Measurements from ENCODE around the gene EPRS1. TPM values are rescaled to one million over a fixed set of nuclear protein-coding genes. Genes with fewer than 3 reads are reported as not detected.
A peak's percentile ranks its signal among the peaks of the same experiment; 100 is the strongest.
"Not testable (repeated sequence)": the region's sequence is repeated elsewhere in the genome, so short reads cannot be mapped to it uniquely, and the experiment has no call there.

EPRS1 gene
- total RNA-seq, 4 donors from 2014 or later = 43.7 to 63.1 (median 54.8) TPM

- 8% methylated on average over 35 of the region's 35 CpGs for WGBS, 2 donors
- TF ChIP-seq, protein P1, sequence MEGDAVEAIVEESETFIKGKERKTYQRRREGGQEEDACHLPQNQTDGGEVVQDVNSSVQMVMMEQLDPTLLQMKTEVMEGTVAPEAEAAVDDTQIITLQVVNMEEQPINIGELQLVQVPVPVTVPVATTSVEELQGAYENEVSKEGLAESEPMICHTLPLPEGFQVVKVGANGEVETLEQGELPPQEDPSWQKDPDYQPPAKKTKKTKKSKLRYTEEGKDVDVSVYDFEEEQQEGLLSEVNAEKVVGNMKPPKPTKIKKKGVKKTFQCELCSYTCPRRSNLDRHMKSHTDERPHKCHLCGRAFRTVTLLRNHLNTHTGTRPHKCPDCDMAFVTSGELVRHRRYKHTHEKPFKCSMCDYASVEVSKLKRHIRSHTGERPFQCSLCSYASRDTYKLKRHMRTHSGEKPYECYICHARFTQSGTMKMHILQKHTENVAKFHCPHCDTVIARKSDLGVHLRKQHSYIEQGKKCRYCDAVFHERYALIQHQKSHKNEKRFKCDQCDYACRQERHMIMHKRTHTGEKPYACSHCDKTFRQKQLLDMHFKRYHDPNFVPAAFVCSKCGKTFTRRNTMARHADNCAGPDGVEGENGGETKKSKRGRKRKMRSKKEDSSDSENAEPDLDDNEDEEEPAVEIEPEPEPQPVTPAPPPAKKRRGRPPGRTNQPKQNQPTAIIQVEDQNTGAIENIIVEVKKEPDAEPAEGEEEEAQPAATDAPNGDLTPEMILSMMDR (IDR thresholded peaks at IDR 0.05) = no peak
- TF ChIP-seq POLR2A (IDR thresholded peaks at IDR 0.05) = peak in 1 of 2 donors; percentile 82
- Histone ChIP-seq H3K27me3 (no peaks in the 10 kb centered on the region), H3K9me3 (no peaks in the 10 kb centered on the region), H3K36me3 (no peaks in the 10 kb centered on the region), H3K4me1 (peaks cover 3 to 5% of the 10 kb centered on the region in 2 donors), H3K4me3 (replicated peaks in 1 of 3) (peak within 1 kb of the TSS; percentile 18 to 42 (median 29)), H3K27ac (peak within 1 kb of the TSS in 2 of 3 donors; percentile 53 to 57)
- intact Hi-C loops (cut with DNase I) = loop anchor here (10.0 kb wide), 1 partner anchor 45 kb away; the partner anchor contains the start of gene EPRS1
- DNase-seq = peak; percentile 96 to 98
Observed at GRCh38 chr1:220089650-220090556, 43.6 kb upstream of the EPRS1 start, which contains the start of gene BPNT1. BPNT1 (minus strand) TSS chr1:220089788; CDS start chr1:220079846, 9,942 bp downstream.

GRCh38 chr1:220086261-220086686, 40.0 kb upstream of the EPRS1 start:
- H3K36me3 ChIP-seq; H3K9me3 ChIP-seq; DNase-seq; H3K27me3 ChIP-seq; H3K27ac ChIP-seq; intact Hi-C loops (cut with DNase I); H3K4me3 ChIP-seq (replicated peaks in 1 of 3); H3K4me1 ChIP-seq: not testable (repeated sequence)
- WGBS, 2 donors = 88 to 90% methylated on average over 15 of the region's 15 CpGs

GRCh38 chr1:220084460-220084859, 38.2 kb upstream of the EPRS1 start:
- WGBS, 2 donors = 92 to 95% methylated on average over 1 of the region's 1 CpG
- Histone ChIP-seq H3K27ac (no peak overlapping the region), H3K4me1 (no peaks in the 10 kb centered on the region), H3K9me3 (no peaks in the 10 kb centered on the region), H3K27me3 (no peaks in the 10 kb centered on the region), H3K36me3 (no peaks in the 10 kb centered on the region), H3K4me3 (replicated peaks in 1 of 3) (no peak overlapping the region)
- no peak for DNase-seq
- TF ChIP-seq POLR2A (IDR thresholded peaks at IDR 0.05) = no peak
- TF ChIP-seq, protein P1 (IDR thresholded peaks at IDR 0.05) = no peak
- intact Hi-C loops (cut with DNase I) = no loop called here

DNA sequence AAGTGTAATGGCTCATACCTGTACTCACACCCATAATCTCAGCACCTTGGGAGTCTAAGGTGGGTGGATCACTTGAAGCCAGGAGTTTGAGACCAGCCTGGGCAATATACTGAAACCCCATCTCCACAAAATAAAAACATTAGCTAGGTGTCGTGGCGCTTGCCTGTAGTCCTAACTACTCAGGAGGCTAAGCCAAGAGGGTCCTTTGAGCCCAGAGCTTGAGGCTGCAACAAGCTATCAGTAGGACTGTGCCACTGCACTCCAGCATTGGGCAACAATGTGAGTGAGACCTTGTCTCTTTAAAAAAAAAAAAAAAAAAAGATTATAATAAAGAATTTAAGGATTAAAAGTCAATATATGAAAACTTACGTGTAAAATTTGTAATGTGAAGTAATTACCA, 31.6 kb upstream of the EPRS1 start:
- no peak for TF ChIP-seq POLR2A (IDR thresholded peaks at IDR 0.05)
- TF ChIP-seq, protein P1 (IDR thresholded peaks at IDR 0.05) = no peak
- DNase-seq = no peak
- H3K9me3 ChIP-seq = no peaks in the 10 kb centered on the region
- WGBS, 2 donors = 93 to 100% methylated on average over 3 of the region's 3 CpGs
- intact Hi-C loops (cut with DNase I) = no loop called here
- peaks cover 0 to 3% of the 10 kb centered on the region in 2 donors for H3K36me3 ChIP-seq
- H3K4me1 ChIP-seq = no peaks in the 10 kb centered on the region
- H3K4me3 ChIP-seq (replicated peaks in 1 of 3) = no peak overlapping the region
- H3K27ac ChIP-seq = no peak overlapping the region
- H3K27me3 ChIP-seq = no peaks in the 10 kb centered on the region

- Histone ChIP-seq H3K9me3 (no peaks in the 10 kb centered on the region), H3K4me3 (replicated peaks in 1 of 3) (no peak overlapping the region), H3K36me3 (peaks cover 4 to 10% of the 10 kb centered on the region in 2 donors), H3K27me3 (no peaks in the 10 kb centered on the region), H3K27ac (no peak overlapping the region), H3K4me1 (no peaks in the 10 kb centered on the region)
- DNase-seq = no peak
- TF ChIP-seq POLR2A (IDR thresholded peaks at IDR 0.05) = no peak
- TF ChIP-seq, protein P1 (IDR thresholded peaks at IDR 0.05) = no peak
- WGBS, 2 donors = 93% methylated on average over 4 of the region's 4 CpGs
- intact Hi-C loops (cut with DNase I) = no loop called here
Observed at GRCh38 chr1:220076861-220077762, 30.8 kb upstream of the EPRS1 start.
